WTC11 (cell line): ENCODE measurements around the gene LGALS12.

Experiments
- ATF3 ChIP-seq: sonication (generic); formaldehyde crosslinking; conservative IDR thresholded peaks from 2 replicates; pipeline ENCODE4 v1.8.1; 2022; ENCODE audit warnings: mild to moderate bottlenecking, missing genetic modification reagents
- CDX4 ChIP-seq: fragments of 250-450 bp; sonication (Bioruptor Pico); IDR thresholded peaks from 2 replicates; pipeline ENCODE4 v1.9.0; 2021; ENCODE audit warnings: moderate library complexity, mild to moderate bottlenecking, inconsistent platforms, borderline replicate concordance
- CREM ChIP-seq: sonication (generic); formaldehyde crosslinking; IDR thresholded peaks from 2 replicates; pipeline ENCODE4 v1.8.1; 2022; ENCODE audit warnings: mild to moderate bottlenecking, missing genetic modification reagents, moderate library complexity
- CTCF ChIP-seq: fragments of 200-600 bp; IDR thresholded peaks from 2 replicates; pipeline ENCODE4 v1.8.0; 2022; ENCODE audit warnings: antibody characterized with exemption
- ETV6 ChIP-seq: sonication (generic); formaldehyde crosslinking; IDR thresholded peaks from 2 replicates; pipeline ENCODE4 v1.8.1; 2022; ENCODE audit warnings: mild to moderate bottlenecking, missing genetic modification reagents
- JUN ChIP-seq: sonication (generic); formaldehyde crosslinking; IDR thresholded peaks from 2 replicates; pipeline ENCODE4 v1.8.0; 2023; ENCODE audit warnings: mild to moderate bottlenecking, missing genetic modification reagents
- SP1 ChIP-seq: sonication (generic); formaldehyde crosslinking; conservative IDR thresholded peaks from 2 replicates; pipeline ENCODE4 v1.8.1; 2022; ENCODE audit warnings: missing genetic modification reagents
- TEAD4 ChIP-seq: sonication (generic); formaldehyde crosslinking; IDR thresholded peaks from 2 replicates; pipeline ENCODE4 v1.8.0; 2022; ENCODE audit warnings: mild to moderate bottlenecking, missing genetic modification reagents
- ZNF263 ChIP-seq: sonication (generic); formaldehyde crosslinking; IDR thresholded peaks from 2 replicates; pipeline ENCODE4 v1.8.1; 2022; ENCODE audit warnings: low read depth, mild to moderate bottlenecking, moderate library complexity, missing genetic modification reagents
- ZSCAN18 ChIP-seq: fragments of 250-450 bp; sonication (Bioruptor Pico); IDR thresholded peaks from 2 replicates; pipeline ENCODE4 v2.1.2; 2022; ENCODE audit warnings: mild to moderate bottlenecking, moderate library complexity
- TF ChIP-seq, protein P1 (sequence below): sonication (generic); formaldehyde crosslinking; IDR thresholded peaks from 2 replicates; pipeline ENCODE4 v1.8.1; 2022; ENCODE audit warnings: mild to moderate bottlenecking, missing genetic modification reagents, moderate library complexity, borderline replicate concordance

DNA sequence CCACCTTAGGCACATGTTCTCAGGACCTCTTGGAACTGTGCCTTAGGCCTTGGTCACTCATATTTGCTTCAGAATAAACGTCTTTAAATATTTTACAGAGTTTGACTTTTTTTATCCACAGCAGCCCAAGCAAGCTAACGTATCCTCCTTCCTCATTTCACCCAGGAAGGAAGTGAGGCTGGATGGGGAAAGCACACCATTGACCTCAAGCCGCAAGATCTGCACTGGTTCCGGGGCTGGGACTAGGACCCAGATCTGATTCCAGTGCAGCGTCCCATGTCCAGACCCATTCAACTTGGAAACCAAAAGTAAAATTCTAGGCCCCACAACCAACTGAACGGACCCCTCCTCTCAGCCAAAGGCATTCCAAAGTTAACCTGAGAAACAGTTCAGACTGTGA lies 2.4 kb upstream of the LGALS12 start:
- TF ChIP-seq CTCF (no peak), CDX4 (CRISPR knock-in tag) (no peak), CREM (CRISPR knock-in tag) (no peak), JUN (no peak), ETV6 (CRISPR knock-in tag) (no peak), ZSCAN18 (CRISPR knock-in tag) (no peak), SP1 (no peak), ZNF263 (CRISPR knock-in tag) (no peak), ATF3 (CRISPR knock-in tag) (no peak), TEAD4 (CRISPR knock-in tag) (no peak)
- TF ChIP-seq, protein P1, sequence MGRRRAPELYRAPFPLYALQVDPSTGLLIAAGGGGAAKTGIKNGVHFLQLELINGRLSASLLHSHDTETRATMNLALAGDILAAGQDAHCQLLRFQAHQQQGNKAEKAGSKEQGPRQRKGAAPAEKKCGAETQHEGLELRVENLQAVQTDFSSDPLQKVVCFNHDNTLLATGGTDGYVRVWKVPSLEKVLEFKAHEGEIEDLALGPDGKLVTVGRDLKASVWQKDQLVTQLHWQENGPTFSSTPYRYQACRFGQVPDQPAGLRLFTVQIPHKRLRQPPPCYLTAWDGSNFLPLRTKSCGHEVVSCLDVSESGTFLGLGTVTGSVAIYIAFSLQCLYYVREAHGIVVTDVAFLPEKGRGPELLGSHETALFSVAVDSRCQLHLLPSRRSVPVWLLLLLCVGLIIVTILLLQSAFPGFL: no peak
